Measurements from ENCODE around the gene DLGAP1.

The DLGAP1 gene

GRCh38 chr18:3552305-3552704, 902.8 kb downstream of the DLGAP1 start:
- no peak for DNase-seq

- DNase-seq = no peak
These were observed 907.1 kb downstream of the DLGAP1 start for GRCh38 chr18:3547891-3548615.

GRCh38 chr18:3546106-3546505, 909.0 kb downstream of the DLGAP1 start:
- no peak for DNase-seq

- DNase-seq = no peak
These were observed 910.6 kb downstream of the DLGAP1 start for GRCh38 chr18:3544537-3544936.

- DNase-seq = no peak
These were observed 913.3 kb downstream of the DLGAP1 start for GRCh38 chr18:3541549-3542386.

GRCh38 chr18:3540805-3541548, 914.1 kb downstream of the DLGAP1 start:
- DNase-seq = no peak

GRCh38 chr18:3538954-3539617, 916.0 kb downstream of the DLGAP1 start:
- DNase-seq = no peak

- DNase-seq = no peak
These were observed 916.7 kb downstream of the DLGAP1 start for GRCh38 chr18:3538456-3538855.

GRCh38 chr18:3530807-3531206, 924.3 kb downstream of the DLGAP1 start:
- DNase-seq = no peak

- DNase-seq = no peak
These were observed 925.5 kb downstream of the DLGAP1 start for GRCh38 chr18:3529601-3530000.

GRCh38 chr18:3529077-3529476, 926.0 kb downstream of the DLGAP1 start:
- no peak for DNase-seq

- no peak for DNase-seq
These were observed 926.9 kb downstream of the DLGAP1 start for GRCh38 chr18:3528231-3528630.

- DNase-seq = no peak
These were observed 928.4 kb downstream of the DLGAP1 start for GRCh38 chr18:3526421-3527354.

GRCh38 chr18:3525870-3526420, 929.2 kb downstream of the DLGAP1 start:
- DNase-seq = no peak

- DNase-seq = no peak
These were observed 930.4 kb downstream of the DLGAP1 start for GRCh38 chr18:3524706-3525105.

GRCh38 chr18:3520230-3521085, 934.6 kb downstream of the DLGAP1 start:
- no peak for DNase-seq

- DNase-seq = no peak
These were observed 940.5 kb downstream of the DLGAP1 start for GRCh38 chr18:3514312-3515216.

GRCh38 chr18:3513481-3513880, 941.6 kb downstream of the DLGAP1 start:
- DNase-seq = no peak

- DNase-seq = no peak
These were observed 943.1 kb downstream of the DLGAP1 start for GRCh38 chr18:3511980-3512379.

Measured in COR-L47 (cell line).